Germinal center (tissue), 1 donor: ENCODE data around the gene TMEM237.

Experiments used
- DNase-seq: peaks from one replicate; pipeline ENCODE4 v3.0.0; 2012; ENCODE audit warnings: mixed read lengths, low spot score

Gene TMEM237

DNA sequence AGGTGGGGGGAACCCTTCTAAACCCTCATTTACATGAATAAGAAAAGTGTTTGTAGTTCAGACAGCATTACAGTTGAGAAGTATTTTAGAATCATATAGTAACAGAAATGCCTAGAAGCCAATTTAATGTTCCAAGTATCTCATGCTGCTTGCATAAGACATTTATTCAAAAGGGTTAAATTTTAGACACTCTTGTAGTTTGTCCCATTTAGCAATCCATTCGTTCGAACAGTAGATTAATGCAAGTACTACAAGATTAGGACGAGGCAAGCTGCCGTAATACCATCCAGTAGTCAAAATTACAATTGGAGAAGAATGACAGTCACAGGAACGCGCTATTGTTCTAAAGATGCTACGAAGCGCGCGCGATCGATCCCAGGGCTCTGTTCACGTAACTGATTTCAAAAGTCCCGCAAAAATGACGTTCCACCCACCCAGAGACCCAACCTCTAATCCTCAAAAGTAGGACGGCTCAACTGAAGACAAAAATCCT is 1.2 kb downstream of the TMEM237 start:
- DNase-seq: no peak

DNA sequence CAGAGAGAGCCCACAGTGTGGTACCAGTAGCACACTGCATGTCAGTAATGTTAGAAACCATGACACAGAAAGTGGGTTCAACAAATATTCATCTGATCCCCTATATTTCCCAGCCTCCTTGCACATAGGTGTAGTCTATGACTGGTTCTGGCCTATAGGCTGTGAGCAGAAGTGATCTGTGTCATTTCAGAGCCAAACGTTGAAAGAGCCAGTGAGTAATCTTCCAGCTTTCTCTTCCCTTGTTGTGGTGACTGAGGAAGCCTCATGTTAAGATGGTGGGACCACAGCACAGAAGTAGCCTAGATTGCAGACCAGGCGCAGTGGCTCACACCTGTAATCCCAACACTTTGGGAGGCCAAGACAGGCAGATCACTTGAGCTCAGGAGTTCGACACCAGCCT is 4.1 kb downstream of the TMEM237 start:
- DNase-seq: no peak

DNA sequence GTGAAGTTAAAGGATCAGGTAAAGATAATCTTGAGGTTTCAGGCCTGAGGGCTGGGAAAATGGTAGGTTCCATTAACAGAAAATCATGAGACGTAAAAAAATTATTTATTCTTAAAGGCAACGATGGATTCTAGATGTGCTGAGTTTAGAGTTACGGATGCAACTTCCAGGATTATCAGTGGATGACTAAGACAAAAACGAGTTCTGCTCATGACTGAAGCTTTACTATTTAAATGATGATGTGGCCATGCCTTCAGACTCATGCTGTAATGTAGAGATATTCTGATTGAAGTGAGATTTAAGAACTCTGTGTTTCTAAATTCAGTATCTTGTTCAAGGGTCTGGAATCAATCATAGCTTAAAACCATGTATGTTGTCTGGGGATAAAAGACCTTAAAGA is 5.0 kb downstream of the TMEM237 start:
- no peak for DNase-seq

DNA sequence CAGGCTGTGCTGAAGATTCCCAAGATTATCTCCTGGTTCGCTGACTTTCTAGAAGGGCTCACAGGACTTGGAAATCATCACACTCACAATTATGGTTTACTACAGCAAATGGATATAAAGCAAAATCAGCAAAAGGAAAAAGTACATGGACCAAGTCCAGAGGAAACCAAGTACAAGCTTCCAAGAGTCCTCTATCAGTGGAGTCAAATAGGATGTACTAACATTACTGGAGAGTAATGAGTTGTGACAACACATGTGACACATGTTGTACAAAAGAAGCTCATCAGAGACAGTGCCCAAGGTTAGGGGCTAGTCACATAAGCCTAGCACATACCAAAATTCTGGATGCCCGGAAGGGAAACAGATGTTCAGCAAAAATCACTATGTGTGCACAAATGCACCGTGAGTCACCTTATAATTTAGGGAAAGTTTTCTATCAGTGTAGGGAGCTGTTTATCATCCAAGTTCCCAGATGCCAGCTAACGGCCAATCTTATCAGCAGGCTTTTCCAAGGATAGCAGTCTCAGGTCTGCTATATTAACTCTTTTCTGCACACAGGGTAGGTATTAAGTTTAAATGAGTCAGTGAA is 9.5 kb downstream of the TMEM237 start:
- DNase-seq: no peak

DNA sequence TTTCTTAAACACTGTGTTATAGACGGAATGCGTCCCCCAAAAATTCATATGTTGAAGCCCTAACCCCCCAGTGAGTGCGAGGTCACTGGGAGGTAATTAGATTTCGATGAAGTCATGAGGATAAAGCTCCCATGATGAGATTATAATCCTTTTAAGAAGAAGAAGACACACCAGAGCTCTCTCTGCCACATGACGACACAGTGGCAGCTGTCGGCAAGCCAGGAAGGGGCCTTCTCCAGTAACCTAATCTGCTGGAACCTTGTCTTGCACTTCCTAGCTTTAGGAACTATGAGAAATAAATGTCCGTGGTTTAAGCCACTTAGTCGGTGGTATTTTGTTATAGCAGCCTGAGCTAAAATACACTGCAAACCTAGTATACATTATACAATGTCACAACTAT is 12.3 kb downstream of the TMEM237 start:
- no peak for DNase-seq

DNA sequence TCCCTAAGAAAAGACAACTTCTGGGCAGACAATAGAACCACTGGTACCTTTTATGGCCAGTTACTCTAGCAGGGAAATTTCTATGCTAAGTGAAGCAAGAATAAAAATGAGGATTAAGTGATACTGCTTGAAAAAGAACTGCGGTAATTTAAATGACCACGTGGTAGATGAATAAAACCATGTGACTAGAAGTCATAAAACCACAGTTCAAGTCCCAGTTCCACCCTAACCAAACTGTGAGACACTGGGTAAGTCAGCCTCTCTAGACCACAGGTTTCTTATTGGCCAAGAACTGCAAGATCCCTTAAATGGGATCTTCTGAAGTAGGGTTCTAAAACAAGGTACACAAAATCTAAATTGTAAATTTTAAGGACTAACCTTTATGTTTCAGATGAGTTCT is 12.7 kb downstream of the TMEM237 start:
- DNase-seq: no peak

DNA sequence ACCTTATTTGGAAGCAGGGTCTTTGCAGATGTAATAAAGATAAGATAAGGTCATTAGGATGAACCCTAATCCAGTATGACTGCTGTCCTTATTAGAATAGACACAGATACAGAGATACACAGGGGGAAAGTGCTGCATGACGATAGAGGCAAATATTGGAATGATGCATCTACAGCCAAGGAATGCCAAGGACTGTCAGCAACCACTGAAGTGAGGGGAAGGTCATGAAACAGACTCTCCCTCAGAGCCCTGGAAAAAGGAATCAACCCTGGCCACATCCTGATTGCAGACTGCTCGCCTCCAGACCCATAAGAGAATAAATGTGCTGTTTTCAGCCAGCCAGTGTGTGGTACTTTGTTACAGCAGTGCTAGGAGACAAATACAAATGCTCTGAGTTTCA is 14.8 kb downstream of the TMEM237 start:
- DNase-seq: no peak

DNA sequence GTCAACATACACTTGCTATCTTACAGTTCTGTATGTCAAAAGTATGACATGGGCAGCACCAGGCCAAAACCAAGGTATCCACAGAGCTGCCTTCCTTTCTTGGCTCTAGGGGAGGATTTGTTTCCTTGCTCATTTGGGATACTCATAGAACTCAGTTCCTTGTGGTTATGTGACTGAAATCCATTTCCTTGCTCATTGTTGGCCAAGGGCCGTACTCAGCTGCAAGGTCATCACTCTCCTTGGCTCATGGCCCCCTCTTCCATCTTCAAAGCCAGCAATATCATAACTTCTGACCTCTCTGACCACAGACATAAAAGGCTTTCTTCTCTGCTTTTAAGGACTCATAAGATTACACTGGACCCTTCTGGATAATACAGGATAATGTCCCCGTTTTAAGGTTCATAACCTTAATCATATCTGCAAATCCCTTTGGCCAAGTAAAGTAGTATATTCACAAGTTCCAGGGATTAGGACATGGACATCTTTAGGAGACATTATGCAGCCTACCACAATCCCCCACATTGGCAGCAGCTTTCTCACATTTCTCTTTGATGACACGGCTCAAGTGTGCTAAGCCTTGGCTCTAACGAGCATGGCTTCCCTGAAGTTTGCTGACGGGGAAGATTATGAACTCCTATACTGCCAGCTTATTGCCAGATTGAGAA is 20.9 kb downstream of the TMEM237 start:
- DNase-seq: no peak

DNA sequence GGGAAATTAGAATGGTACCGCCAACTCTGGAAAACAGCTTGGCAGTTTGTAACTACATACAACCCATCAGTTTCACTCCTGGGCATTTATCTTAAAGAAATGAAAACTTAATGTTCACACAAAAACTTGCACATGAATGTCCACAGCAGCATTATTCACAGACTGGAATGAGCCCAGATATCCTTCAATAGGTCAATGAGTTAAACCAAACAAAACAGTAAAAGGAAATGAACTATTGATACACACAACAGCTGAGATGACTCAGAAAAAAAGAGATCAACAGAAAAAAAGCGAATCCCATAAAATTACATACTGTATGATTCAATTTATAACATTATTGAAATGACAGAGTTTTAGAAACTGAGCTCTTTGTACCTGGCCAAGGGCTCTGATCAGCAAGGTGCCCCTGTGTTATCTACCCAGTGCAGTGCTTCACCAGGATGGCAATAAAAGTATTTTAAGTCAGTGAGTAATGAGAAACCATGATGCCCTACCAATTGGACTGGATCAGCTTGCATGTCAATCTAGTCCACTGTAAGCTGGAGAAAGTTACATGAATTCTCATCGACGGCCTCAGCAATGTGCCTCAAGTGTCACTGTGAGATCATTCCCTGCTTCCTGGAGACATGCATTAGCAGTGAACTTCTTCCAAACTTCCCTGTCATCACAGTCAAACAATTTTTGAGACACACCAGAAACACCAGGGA is 21.9 kb downstream of the TMEM237 start:
- no peak for DNase-seq

DNA sequence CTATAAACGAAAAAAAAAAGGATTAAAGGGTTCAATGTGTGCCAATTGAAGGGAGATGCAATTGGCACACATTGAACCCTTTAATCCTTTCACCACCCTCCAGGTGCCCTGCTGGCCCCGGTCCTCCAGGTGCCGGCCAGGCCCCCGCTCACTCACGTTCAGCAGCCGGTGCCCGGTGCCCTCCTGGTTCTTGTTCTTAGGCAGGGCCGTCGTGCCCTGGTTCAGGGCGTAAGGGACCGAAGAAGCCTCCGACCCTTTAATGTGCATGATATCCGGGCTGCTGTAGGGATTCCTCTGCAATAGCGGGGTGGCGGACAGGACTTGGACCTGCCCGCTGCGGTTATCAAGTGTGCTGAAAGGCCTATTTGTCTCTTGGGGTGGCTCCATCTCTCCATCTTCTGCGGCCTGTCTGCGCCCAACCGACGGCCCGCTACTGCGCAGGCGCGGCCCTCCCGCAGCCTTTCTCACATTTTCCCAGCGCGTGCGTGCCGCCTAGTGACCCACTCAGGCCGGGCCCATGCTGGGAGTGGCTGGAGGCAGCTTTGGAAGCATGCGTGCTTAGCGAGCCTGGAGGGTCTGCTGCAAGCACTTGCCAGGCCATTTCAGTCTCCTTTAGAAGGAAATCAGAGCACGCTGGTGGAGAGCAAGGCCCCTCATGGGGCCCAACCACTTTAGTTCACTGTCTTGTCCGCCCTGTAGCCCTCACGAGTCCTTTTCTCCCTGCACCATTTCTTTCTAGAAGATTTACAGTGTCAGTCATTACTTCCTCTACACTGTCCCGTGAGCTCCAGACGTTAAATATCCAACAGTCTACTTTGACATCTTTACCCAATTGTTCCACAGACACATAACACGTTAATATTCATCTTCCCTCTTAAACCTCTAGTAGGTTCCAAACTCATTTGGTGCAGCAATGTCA is 24.3 kb downstream of the TMEM237 start:
- DNase-seq: peak; percentile 14

DNA sequence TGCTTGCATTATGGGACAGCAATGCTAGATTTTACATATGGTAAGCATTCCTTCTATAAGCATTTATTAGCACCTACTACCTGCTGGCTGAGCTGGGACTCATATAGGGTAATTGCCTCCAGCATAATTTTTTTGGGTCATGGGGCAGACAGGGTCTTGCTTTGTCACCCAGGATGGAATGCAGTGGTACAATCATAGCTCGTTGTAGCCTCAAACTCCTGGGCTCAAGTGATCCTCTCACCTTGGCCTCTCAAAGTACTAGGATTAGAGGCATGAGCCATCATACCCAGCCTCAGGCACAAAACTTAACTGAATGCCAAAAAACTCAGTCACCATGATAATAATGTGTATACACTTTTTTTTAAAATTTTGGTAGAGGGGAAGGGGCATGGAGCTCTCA is 35.3 kb downstream of the TMEM237 start:
- DNase-seq: no peak

DNA sequence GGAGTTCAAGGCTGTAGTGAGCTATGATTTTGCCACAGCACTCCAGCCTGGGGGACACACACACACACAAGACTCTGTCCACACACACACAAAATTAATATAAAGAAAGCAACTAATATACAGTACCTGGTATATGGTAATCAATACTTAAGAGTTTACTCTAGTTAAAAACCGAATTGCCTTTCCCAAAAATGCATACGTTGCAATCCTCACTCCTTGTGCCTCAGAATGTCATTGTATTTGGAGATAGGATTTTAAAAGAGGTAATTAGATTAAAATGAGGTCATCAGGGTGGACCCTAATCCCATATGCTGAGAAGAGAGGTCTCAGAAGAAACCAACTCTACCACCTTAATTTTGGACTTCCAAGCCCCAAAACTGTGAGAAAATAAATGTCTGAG is 35.7 kb downstream of the TMEM237 start:
- no peak for DNase-seq

DNA sequence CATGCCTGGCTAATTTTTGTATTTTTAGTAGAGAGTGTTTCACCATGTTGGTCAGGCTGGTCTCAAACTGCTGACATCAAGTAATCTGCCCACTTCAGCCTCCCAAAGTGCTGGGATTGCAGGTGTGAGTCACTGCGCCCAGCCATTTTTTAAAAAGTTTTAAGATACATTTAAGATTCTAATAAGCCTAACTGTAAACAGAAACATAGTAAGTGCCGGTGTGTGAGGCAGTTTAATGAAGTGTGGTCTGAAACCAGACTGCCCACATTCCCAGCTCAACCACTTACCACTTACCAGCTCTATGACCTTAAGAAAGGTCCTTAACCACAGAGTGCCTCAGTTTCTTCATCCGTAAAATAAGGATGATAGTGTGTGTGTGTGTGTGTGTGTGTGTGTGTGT is 42.4 kb downstream of the TMEM237 start:
- no peak for DNase-seq

DNA sequence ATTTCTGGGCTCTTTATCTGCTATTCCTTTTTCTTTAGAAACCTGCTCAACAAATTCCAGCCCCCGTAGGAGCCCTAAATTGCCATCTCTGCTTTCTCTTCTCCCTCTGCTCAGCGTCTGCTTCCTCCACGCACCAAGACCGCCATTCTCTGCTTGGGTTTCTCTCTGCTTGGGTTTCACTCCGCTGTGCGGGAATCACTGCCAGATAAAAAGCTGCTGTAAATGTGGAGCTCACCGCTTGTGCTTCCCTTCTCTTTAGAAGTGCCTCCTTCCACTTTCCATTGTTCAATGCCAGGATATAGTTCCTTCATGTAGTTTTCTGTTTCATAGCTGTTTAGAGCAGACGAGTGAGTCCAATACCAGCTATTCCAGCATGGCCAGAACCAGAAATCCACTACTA is 45.9 kb downstream of the TMEM237 start:
- DNase-seq: no peak

DNA sequence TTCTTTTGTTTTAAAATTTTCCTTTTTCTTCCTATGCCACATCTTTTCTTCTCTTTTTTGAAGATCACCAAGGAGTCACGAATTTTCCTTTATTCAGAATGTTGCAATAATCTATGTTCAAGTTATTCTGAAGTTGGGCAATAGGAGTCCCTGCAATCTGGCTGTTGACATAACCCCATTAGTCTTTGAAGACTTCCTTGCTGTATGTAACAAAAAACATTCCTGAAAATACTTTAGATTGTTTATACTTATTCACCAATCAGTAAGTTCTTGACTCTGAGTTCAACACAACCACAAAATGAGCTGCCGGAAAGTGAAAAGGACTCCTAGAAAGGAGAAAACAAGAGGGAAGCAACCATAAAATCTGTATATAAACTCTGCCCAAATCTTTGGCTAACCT is 62.8 kb downstream of the TMEM237 start:
- no peak for DNase-seq

DNA sequence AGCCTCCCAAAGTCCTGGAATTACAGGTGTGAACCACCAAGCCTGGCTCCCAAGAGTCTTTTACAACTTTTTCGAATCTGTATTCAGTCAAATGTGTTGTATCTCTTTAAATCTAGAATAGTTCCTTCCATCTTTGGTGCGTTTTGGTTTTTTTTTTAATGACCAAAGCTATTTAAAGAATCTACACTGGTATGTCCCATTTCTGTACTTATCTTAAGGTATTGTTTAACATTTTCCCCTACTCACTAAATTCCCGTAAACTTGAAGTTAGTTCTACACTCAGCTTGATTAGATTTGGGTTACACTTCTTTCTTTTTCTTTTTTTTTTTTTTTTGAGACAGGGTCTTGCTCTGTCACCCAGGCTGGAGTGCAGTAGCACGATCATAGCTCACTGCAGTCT is 63.8 kb downstream of the TMEM237 start:
- no peak for DNase-seq

DNA sequence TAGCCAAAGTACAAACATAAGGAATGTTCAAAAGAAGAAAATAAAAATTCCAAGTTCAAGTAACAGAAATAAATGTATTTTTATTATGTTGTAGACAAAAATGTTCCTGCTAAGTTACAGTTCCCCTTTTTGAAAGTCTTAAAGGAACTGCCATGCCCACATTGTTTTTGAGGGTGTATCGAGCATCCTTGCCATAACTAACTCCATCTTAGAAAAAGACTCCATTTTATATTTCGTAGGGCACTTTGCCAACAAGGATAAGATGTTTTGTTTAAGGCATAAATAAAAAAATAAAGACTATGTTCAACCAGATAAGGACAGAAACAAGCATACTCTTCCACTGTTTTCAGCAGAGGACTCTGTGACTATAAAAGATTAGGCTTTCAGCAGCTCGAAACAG is 67.3 kb downstream of the TMEM237 start:
- DNase-seq: no peak

DNA sequence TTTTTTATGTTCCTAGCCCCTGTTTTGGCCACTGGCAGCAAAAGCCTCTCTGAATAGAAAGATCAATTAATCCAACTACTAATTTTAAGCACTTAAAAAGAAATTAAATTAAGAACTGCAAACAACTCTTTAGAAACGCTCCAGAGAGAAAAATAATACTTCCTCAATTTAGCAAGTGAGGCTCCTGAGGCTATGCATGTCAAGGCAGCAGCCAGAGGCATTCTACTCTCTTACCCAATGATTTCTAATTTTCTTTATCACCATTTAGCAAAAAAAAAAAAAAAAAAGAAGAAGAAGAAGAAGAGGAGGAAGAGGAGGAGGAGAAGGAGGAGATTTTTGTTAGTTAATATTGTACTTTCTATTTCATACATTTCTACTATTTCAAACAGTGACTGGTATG is 68.5 kb downstream of the TMEM237 start:
- DNase-seq: no peak

DNA sequence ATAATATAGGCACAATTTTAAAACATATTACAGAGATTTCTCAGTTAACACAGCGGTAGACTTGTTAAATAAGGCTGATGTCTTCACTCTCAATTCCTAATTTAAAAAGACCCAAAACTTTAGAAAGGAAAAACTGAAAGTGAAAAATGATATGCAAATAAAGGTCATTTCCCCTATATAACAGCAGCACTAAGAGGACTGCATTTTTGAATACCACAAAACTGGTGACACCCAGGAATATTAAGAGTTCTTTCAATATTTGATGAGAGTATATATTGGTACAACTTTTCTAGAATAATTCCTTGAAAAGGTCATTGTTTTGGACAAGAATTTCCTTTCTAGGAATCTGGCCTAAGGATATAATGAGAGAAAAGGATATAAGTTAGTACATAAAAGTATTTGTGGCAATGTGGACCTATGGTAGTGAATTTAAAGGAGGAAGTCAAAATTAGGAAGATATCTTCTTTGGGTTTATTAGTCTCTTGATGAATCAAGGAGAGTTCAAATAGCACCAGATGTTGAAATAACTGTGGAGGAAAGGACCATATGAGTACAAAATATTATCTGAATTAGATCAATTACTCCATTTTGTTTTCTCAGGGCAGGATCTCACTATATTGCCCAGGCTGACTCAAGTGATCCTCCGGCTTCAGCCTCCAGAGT is 70.3 kb downstream of the TMEM237 start:
- peak; percentile 5 for DNase-seq
